ENCODE measurements around the gene NPC2.

NPC2 gene

GRCh38 chr14:74442757-74443156 is 50.3 kb downstream of the NPC2 start:
- TF ChIP-seq CTCF (IDR thresholded peaks at IDR 0.05; ENCODE audit: low read length, missing control alignments) = no peak
- DNase-seq (ENCODE audit: low read depth) = no peak
- no peak overlapping the region for H3K4me3 ChIP-seq (replicated peaks; ENCODE audit: low read depth, low read length)

GRCh38 chr14:74441113-74441512 is 52.0 kb downstream of the NPC2 start:
- no peak overlapping the region for H3K4me3 ChIP-seq (replicated peaks; ENCODE audit: low read depth, low read length)
- no peak for DNase-seq (ENCODE audit: low read depth)
- no peak for TF ChIP-seq CTCF (IDR thresholded peaks at IDR 0.05; ENCODE audit: low read length, missing control alignments)

- peak; percentile 5 for DNase-seq (ENCODE audit: low read depth)
- TF ChIP-seq CTCF (IDR thresholded peaks at IDR 0.05; ENCODE audit: low read length, missing control alignments) = no peak
- no peak overlapping the region for H3K4me3 ChIP-seq (replicated peaks; ENCODE audit: low read depth, low read length)
Measured at GRCh38 chr14:74438351-74438915, 54.7 kb downstream of the NPC2 start.

GRCh38 chr14:74437496-74438053 is 55.5 kb downstream of the NPC2 start:
- H3K4me3 ChIP-seq (replicated peaks; ENCODE audit: low read depth, low read length) = no peak overlapping the region
- TF ChIP-seq CTCF (IDR thresholded peaks at IDR 0.05; ENCODE audit: low read length, missing control alignments) = no peak
- DNase-seq (ENCODE audit: low read depth) = peak; percentile 19

GRCh38 chr14:74434294-74434693 is 58.8 kb downstream of the NPC2 start:
- no peak for DNase-seq (ENCODE audit: low read depth)
- no peak for TF ChIP-seq CTCF (IDR thresholded peaks at IDR 0.05; ENCODE audit: low read length, missing control alignments)
- H3K4me3 ChIP-seq (replicated peaks; ENCODE audit: low read depth, low read length) = no peak overlapping the region

GRCh38 chr14:74429991-74430390 is 63.1 kb downstream of the NPC2 start:
- DNase-seq (ENCODE audit: low read depth) = no peak
- H3K4me3 ChIP-seq (replicated peaks; ENCODE audit: low read depth, low read length) = no peak overlapping the region
- TF ChIP-seq CTCF (IDR thresholded peaks at IDR 0.05; ENCODE audit: low read length, missing control alignments) = no peak

Data from fibroblast of pulmonary artery (primary cell).